Left ventricle myocardium inferior (tissue), 1 donor: Measurements from ENCODE around the gene DHX16. TPM values are rescaled to one million over a fixed set of nuclear protein-coding genes. Genes with fewer than 3 reads are reported as not detected.
A peak's percentile ranks its signal among the peaks of the same experiment; 100 is the strongest.
"Not testable (repeated sequence)": the region's sequence is repeated elsewhere in the genome, so short reads cannot be mapped to it uniquely, and the experiment has no call there.

ENCODE experiments used
- DNase-seq: peaks from one replicate; pipeline ENCODE4 v3.0.0-alpha.2; 2020
- H3K27ac ChIP-seq: fragments of 200-600 bp; replicated peaks from 2 replicates; pipeline ENCODE4 v1.8.0; 2021
- H3K27me3 ChIP-seq: fragments of 200-600 bp; 2 replicates; pipeline ENCODE4 v1.8.0; 2021; ENCODE audit warnings: low read depth
- H3K36me3 ChIP-seq: fragments of 200-600 bp; 2 replicates; pipeline ENCODE4 v1.8.0; 2021
- H3K4me1 ChIP-seq: fragments of 200-600 bp; 2 replicates; pipeline ENCODE4 v1.8.0; 2021
- H3K4me3 ChIP-seq: fragments of 200-600 bp; 2 replicates; pipeline ENCODE4 v1.8.0; 2021; ENCODE audit warnings: mild to moderate bottlenecking, moderate library complexity
- H3K9me3 ChIP-seq: fragments of 200-600 bp; replicated peaks from 2 replicates; pipeline ENCODE4 v1.8.0; 2021
- CTCF ChIP-seq: fragments of 200-600 bp; IDR thresholded peaks from 2 replicates; pipeline ENCODE4 v1.8.0; 2021; ENCODE audit warnings: antibody characterized with exemption, mild to moderate bottlenecking, borderline replicate concordance
- intact Hi-C: fragments of 100-400 bp; cut with micrococcal nuclease; formaldehyde crosslinking; loops from one replicate; pipeline ENCODE4 v1.11.0; 2022
- total RNA-seq: library from RNA; stranded (reverse); fragmentation: NEBNext Ultra II Directional; extraction: Animal tissue kit (Norgen Biotek cat#: 25700); gene quantifications from one replicate; pipeline ENCODE4 v1.2.1, GENCODE V29; 2021
- donor health status: DM: no; HTN: yes; CAD: no; lungs with severe emphysema.

Gene DHX16
- total RNA-seq, 1 donor from 2014 or later, result 22.1 TPM

GRCh38 chr6:30719356-30719755 is 46.5 kb upstream of the DHX16 start:
- Histone ChIP-seq H3K4me3 (peak overlapping the region; percentile 95), H3K9me3 (no peaks in the 10 kb centered on the region), H3K27ac (peak overlapping the region; percentile 98), H3K36me3 (peaks cover 26% of the 10 kb centered on the region), H3K27me3 (no peaks in the 10 kb centered on the region), H3K4me1 (peaks cover 72% of the 10 kb centered on the region)
- DNase-seq, result no peak
- intact Hi-C loops, result no loop called here
- TF ChIP-seq CTCF, result no peak

DNA sequence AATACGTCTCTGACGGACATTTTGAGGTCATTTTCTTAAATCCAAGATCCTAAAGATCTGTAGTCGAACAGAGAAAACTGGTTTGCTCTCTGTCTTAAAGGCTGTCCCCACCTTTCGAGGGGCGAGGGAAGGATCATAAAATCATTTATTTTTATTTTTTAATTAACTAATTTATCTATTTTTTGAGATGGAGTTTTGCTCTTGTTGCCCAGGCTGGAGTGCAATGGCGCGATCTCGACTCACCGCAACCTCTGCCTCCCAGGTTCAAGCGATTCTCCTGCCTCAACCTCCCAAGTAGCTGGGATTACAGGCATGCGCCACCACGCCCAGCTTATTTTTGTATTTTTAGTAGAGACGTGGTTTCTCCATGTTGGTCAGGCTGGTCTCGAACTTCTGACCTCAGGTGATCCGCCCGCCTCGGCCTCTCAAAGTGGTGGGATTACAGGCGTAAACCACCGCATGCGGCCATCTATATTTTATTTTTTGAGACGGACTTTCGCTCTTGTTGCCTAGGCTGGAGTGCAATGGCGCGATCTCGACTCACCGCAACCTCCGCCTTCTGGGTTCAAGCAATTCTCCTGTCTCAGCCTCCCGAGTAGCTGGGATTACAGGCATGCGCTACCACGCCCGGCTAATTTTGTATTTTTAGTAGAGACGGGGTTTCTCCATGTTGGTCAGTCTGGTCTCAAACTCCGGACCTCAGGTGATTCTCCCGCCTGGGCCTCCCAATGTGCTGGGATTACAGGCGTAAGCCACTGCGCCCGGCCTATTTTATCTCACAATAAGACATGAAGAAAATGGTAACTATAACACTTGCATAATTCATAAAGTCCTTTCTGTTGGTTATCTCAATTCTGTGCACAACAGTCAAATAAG is 45.3 kb upstream of the DHX16 start:
- H3K9me3 ChIP-seq, H3K27me3 ChIP-seq, DNase-seq, intact Hi-C loops: not testable (repeated sequence)
- H3K27ac ChIP-seq, result peak overlapping the region; percentile 98
- H3K4me3 ChIP-seq, result peak overlapping the region; percentile 89
- peaks cover 26% of the 10 kb centered on the region for H3K36me3 ChIP-seq
- peaks cover 60% of the 10 kb centered on the region for H3K4me1 ChIP-seq

GRCh38 chr6:30717129-30717844 is 44.5 kb upstream of the DHX16 start, which contains the start of gene MDC1:
MDC1 (minus strand) TSS chr6:30717281; CDS start chr6:30715175, 2,106 bp downstream.
- peaks cover 30% of the 10 kb centered on the region for H3K36me3 ChIP-seq
- H3K9me3 ChIP-seq, result no peaks in the 10 kb centered on the region
- H3K4me1 ChIP-seq, result peaks cover 52% of the 10 kb centered on the region
- no peaks in the 10 kb centered on the region for H3K27me3 ChIP-seq
- peak within 1 kb of the TSS; percentile 98 for H3K27ac ChIP-seq
- H3K4me3 ChIP-seq, result peak within 1 kb of the TSS; percentile 89
- intact Hi-C loops, result no loop called here
- peak; percentile 100 for DNase-seq
- peak; percentile 66 for TF ChIP-seq CTCF

- Histone ChIP-seq H3K36me3 (peaks cover 35% of the 10 kb centered on the region), H3K4me1 (peaks cover 47% of the 10 kb centered on the region), H3K9me3 (no peaks in the 10 kb centered on the region), H3K27ac (peak overlapping the region; percentile 98), H3K4me3 (peak overlapping the region; percentile 89), H3K27me3 (no peaks in the 10 kb centered on the region)
- intact Hi-C loops, result no loop called here
- DNase-seq, result no peak
- no peak for TF ChIP-seq CTCF
Observed at GRCh38 chr6:30716879-30717128, 44.0 kb upstream of the DHX16 start.

DNA sequence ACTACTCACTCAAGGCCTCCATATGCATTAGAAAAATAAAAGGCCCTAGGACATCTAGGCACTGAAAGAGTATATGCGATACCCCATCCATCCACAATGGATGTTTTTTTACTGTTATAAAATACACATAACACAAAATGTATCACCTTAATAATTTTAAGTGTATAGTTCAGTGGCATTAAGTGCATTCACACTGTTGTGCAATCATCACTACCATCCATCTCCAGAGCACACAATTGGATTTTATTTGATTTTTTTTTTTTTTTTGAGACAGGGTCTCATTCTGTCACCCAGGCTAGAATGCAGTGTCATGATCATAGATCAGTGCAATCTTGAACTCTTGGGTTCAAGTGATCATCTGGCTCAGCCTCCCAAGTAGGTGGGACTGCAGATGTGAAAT is 41.5 kb upstream of the DHX16 start:
- no peak for TF ChIP-seq CTCF
- Histone ChIP-seq H3K36me3 (peaks cover 60% of the 10 kb centered on the region), H3K27ac (no peak overlapping the region), H3K9me3 (no peaks in the 10 kb centered on the region), H3K4me3 (no peak overlapping the region), H3K27me3 (no peaks in the 10 kb centered on the region), H3K4me1 (peaks cover 29% of the 10 kb centered on the region)
- intact Hi-C loops, result no loop called here
- DNase-seq, result no peak
